Fibroblast of lung (primary cell): ENCODE measurements around the gene HMGB2. TPM values are rescaled to one million over a fixed set of nuclear protein-coding genes. Genes with fewer than 3 reads are reported as not detected.

Experiments used
- DNase-seq, 2 donors: peaks; one replicate each; pipeline versions ENCODE4 v3.0.0 to v3.0.0-alpha.2; 2010; ENCODE audit warnings: low read depth in 2 of 2
- H2AFZ ChIP-seq: 2 replicates; pipeline ENCODE4 v1.5.1; 2012; ENCODE audit warnings: low read length, control low read depth, inconsistent platforms
- H3K27ac ChIP-seq: 2 replicates; pipeline ENCODE4 v1.5.1; 2011; ENCODE audit warnings: low read length, control low read depth; ENCODE audit not compliant: insufficient read depth
- H3K27me3 ChIP-seq: 2 replicates; pipeline ENCODE4 v1.5.1; 2011; ENCODE audit warnings: mild to moderate bottlenecking, low read length; ENCODE audit not compliant: control insufficient read depth, insufficient read depth
- H3K36me3 ChIP-seq: 2 replicates; pipeline ENCODE4 v1.5.1; 2011; ENCODE audit warnings: low read length; ENCODE audit not compliant: control insufficient read depth, insufficient read depth
- H3K4me1 ChIP-seq: 2 replicates; pipeline ENCODE4 v1.5.1; 2011; ENCODE audit warnings: low read length; ENCODE audit not compliant: control insufficient read depth, insufficient read depth; ENCODE audit errors: extremely low read depth
- H3K4me2 ChIP-seq: 2 replicates; pipeline ENCODE4 v1.5.1; 2011; ENCODE audit warnings: low read length, control low read depth; ENCODE audit not compliant: insufficient read depth; ENCODE audit errors: extremely low read depth
- H3K4me3 ChIP-seq, 4 experiments: fragments of 200-600 bp in 1 of 4; sonication (generic) in 1 of 4; replicated peaks in 1 of 4; 2 replicates each; pipeline ENCODE4 v1.5.1; 2011 to 2016; ENCODE audit warnings: low read length in 4 of 4, low read depth in 3 of 4, mild to moderate bottlenecking in 3 of 4, control low read depth in 2 of 4, inconsistent platforms in 1 of 4, mixed read lengths in 1 of 4; ENCODE audit not compliant: insufficient read depth in 1 of 4; ENCODE audit errors: control extremely low read depth in 1 of 4
- H3K79me2 ChIP-seq: 2 replicates; pipeline ENCODE4 v1.5.1; 2012; ENCODE audit warnings: mild to moderate bottlenecking, low read length, inconsistent platforms; ENCODE audit not compliant: control insufficient read depth, insufficient read depth
- H3K9ac ChIP-seq: 2 replicates; pipeline ENCODE4 v1.5.1; 2011; ENCODE audit warnings: mild to moderate bottlenecking, low read length, control low read depth; ENCODE audit not compliant: insufficient read depth
- H3K9me3 ChIP-seq: 2 replicates; pipeline ENCODE4 v1.5.1; 2012; ENCODE audit warnings: low read depth, low read length; ENCODE audit not compliant: control insufficient read depth, insufficient read depth
- H4K20me1 ChIP-seq: 2 replicates; pipeline ENCODE4 v1.5.1; 2011; ENCODE audit warnings: low read length; ENCODE audit not compliant: control insufficient read depth, insufficient read depth; ENCODE audit errors: extremely low read depth
- EZH2 ChIP-seq: IDR thresholded peaks from 2 replicates; pipeline ENCODE4 v1.5.1; 2012; ENCODE audit warnings: low read length, control low read depth, mild to moderate bottlenecking; ENCODE audit errors: missing control alignments
- polyA plus RNA-seq, 2 donors: library from polyadenylated mRNA; depleted of rRNA in 1 of 2; stranded (reverse) in 1 of 2; unstranded in 1 of 2; fragments of >200 nt; gene quantifications; 2 replicates each; pipeline ENCODE4 v1.2.1, GENCODE V29; 2011 to 2012; ENCODE audit warnings: missing spikeins in 1 of 2
- total RNA-seq: library from RNA; depleted of rRNA; stranded (reverse); fragments of >200 nt; gene quantifications from 2 replicates; pipeline ENCODE4 v1.2.1, GENCODE V29; 2014
- TF ChIP-seq, protein P1 (sequence below), 2 donors: IDR thresholded peaks in 1 of 2; conservative IDR thresholded peaks in 1 of 2; 1 replicate in 1 of 2; 2 replicates in 1 of 2; pipeline ENCODE4 v1.5.1; 2011 to 2012; ENCODE audit warnings: low read length in 2 of 2, control low read depth in 1 of 2, inconsistent platforms in 1 of 2, low read depth in 1 of 2, mild to moderate bottlenecking in 1 of 2

The HMGB2 gene
- total and polyA plus RNA-seq, 2 donors (not counting 1 experiment from before 2014, with no cell fraction given) = 123 to 183 TPM

DNA sequence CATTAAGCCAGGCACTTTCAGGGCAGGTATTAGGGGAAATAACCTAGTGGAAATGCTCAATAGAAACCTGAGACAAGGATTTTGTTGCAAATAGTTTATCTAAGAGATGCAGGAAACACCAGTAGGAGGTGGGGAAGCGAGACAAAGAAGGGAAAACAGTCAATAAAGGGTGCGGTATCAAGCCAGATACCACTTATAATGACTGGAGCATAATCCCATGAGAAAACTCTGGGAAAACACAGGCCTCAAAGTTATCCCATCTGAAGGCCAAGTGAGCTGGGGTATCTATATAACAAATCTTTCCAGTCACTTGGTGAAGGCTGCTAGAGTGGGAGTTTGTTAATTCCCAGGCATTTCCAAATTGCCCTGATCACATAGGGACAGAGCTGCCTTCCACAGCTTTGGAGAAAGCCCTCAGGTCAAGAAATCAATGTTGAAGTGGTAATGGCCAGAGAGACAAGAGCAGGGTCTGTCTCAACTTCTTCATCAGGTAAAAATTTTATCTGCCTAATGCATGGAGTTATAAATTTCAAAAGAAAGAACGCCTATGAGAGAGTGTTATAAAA is 9.8 kb upstream of the HMGB2 start:
- H3K36me3 ChIP-seq = no peaks in the 10 kb centered on the region
- H4K20me1 ChIP-seq = no peaks in the 10 kb centered on the region
- no peak for DNase-seq
- H3K9ac ChIP-seq = no peak overlapping the region
- no peak overlapping the region for H2AFZ ChIP-seq
- H3K9me3 ChIP-seq = no peaks in the 10 kb centered on the region
- H3K27me3 ChIP-seq = no peaks in the 10 kb centered on the region
- H3K4me3 ChIP-seq = no peak overlapping the region
- H3K27ac ChIP-seq = no peak overlapping the region
- H3K4me1 ChIP-seq = peaks cover 3% of the 10 kb centered on the region
- H3K79me2 ChIP-seq = no peaks in the 10 kb centered on the region
- H3K4me2 ChIP-seq = no peak overlapping the region
- TF ChIP-seq, protein P1, sequence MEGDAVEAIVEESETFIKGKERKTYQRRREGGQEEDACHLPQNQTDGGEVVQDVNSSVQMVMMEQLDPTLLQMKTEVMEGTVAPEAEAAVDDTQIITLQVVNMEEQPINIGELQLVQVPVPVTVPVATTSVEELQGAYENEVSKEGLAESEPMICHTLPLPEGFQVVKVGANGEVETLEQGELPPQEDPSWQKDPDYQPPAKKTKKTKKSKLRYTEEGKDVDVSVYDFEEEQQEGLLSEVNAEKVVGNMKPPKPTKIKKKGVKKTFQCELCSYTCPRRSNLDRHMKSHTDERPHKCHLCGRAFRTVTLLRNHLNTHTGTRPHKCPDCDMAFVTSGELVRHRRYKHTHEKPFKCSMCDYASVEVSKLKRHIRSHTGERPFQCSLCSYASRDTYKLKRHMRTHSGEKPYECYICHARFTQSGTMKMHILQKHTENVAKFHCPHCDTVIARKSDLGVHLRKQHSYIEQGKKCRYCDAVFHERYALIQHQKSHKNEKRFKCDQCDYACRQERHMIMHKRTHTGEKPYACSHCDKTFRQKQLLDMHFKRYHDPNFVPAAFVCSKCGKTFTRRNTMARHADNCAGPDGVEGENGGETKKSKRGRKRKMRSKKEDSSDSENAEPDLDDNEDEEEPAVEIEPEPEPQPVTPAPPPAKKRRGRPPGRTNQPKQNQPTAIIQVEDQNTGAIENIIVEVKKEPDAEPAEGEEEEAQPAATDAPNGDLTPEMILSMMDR (conservative IDR thresholded peaks at IDR 0.05 in 1 of 2, IDR thresholded peaks at IDR 0.05 in 1 of 2; ENCODE audit: low read depth in 1 of 2, low read length in 2 of 2) = no peak
- TF ChIP-seq EZH2 = no peak

DNA sequence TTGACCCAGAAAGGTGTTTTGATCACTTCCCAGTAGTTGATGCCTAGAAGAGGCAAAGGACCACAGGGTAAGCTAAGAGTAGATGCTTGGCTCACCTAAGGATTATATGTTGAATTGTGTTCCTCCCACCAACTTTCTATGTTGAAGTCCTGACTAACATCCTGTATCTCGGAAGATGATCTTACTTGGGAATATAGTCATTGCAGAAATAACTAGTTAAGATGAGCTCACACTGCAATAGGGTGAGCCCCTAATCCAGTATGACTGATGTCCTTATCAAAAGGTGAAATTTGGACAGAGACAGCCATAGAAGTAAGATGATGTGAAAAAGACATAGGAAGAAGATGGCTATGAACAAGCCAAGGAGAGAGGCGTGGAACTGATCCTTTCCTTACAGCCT is 3.3 kb upstream of the HMGB2 start:
- Histone ChIP-seq H4K20me1 (no peaks in the 10 kb centered on the region), H3K36me3 (no peaks in the 10 kb centered on the region), H3K27me3 (no peaks in the 10 kb centered on the region), H3K9ac (no peak overlapping the region), H3K4me3 (no peak overlapping the region), H2AFZ (no peak overlapping the region), H3K27ac (no peak overlapping the region), H3K4me1 (no peaks in the 10 kb centered on the region), H3K9me3 (no peaks in the 10 kb centered on the region), H3K79me2 (peaks cover 16% of the 10 kb centered on the region), H3K4me2 (no peak overlapping the region)
- no peak for DNase-seq
- TF ChIP-seq EZH2 = no peak

DNA sequence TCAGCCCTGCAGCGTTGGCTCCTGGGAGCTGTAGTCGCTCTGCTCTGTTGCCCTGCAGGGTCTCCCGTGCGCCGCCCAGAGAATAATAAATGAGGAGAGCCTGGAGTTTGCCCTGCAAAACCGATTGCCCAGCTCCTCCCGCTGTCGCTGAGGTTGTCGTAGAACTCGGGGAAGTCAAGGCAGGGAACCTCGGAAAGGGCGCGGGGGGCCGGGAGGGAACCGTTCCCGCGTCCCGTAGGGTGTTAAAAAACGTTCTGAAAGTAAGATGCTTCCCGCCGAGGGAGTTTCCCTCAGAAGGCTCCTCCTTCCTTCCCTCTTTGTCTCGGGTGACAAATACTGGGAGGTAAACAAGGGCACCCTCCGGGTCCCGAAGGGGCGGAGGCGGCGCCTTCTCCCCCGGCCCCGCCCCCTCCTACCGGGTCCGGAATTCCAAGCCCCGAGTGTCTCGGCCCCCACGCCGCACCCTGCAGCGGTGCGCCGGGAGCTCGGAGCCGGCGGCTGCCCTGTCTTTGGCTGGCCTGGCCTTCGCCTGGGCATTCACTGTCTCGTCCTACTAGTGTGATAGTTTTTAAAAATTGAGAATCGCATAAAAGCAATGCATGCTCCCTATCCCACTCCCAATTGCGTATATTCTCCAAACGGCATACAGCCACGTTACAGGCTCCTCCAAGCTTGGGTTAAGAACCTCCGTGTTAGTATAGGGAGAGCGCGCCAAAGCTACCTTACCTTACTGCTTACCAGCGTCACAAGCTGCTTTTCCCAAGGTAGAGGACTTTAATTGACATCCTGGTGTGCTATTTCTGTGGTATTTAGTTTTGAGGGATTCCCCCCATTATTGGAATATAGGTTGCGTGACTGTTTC is 964 bp upstream of the HMGB2 start:
- Histone ChIP-seq H3K9ac (peak overlapping the region; percentile 68), H3K27me3 (no peaks in the 10 kb centered on the region), H4K20me1 (no peaks in the 10 kb centered on the region), H3K9me3 (no peaks in the 10 kb centered on the region), H3K4me1 (peaks cover 3% of the 10 kb centered on the region), H3K4me3 (peak overlapping the region; percentile 85 to 92 (median 87)), H3K79me2 (peaks cover 38% of the 10 kb centered on the region), H3K27ac (peak overlapping the region; percentile 83), H3K4me2 (peak overlapping the region; percentile 83), H3K36me3 (no peaks in the 10 kb centered on the region), H2AFZ (peak overlapping the region; percentile 79)
- TF ChIP-seq, protein P1 (conservative IDR thresholded peaks at IDR 0.05 in 1 of 2, IDR thresholded peaks at IDR 0.05 in 1 of 2; ENCODE audit: low read depth in 1 of 2, low read length in 2 of 2) = no peak
- TF ChIP-seq EZH2 = no peak
- peak; percentile 78 to 79 for DNase-seq
